Smooth muscle cell of the brain vasculature (primary cell): ENCODE measurements around the gene INVS.

Experiments used
- DNase-seq: peaks from one replicate; pipeline ENCODE4 v3.0.0-alpha.2; 2012; ENCODE audit warnings: low read depth, low spot score

The INVS gene

DNA sequence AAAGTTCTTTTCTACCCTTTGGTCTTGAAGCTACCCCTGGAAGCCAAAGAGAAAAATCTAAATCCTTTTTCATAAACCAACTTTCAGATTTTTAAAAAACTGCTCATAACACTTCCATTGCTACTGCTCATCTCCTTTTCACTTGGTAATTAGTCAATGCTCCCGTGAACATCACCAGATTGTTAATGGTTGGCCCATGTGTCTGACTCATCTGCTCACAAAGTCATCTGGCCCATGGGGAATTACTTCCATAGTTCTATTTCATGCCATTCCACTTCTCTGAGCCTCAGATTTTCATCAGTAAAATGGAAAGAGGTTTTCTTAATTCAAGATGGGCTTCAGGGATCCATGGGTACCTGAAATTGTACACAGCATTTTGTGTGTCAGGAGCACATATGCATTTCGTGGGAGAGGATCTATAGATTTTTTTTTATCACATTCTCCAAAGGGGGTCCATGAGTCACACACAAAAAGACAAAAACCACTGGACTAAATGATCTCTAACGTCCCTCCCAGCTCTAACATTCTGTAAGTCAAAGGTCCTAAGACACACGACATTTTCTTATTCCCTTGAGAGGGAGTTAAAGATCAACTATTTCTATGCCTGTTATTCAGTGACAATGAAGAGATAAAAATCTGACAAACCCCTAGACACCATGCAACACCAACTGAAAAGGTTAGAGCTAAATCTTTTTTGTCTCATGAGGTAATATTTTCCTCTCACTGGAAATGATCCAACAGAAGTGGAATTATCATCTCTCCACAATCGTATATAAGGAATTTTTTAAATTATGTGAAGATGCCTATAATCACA, 178.3 kb downstream of the INVS start:
- no peak for DNase-seq

DNA sequence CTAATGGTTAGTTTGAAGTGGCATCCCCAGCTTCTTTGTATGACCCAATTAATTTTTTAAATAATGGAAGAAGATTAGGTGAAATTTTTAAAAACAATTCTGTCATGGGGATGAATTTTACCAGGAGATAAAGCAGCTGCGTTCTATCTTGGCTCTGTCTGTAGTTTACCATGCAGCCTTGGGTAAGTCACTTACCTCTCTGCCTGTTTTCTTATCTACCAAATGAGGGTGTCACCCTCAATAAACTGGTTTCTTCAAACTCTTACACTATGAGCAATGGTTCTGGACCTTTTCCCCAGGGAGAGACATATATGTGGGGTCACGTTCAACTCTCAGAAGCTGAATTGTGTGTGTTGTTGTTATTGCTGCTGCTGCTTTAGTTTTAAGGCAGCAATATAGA, 182.0 kb downstream of the INVS start:
- no peak for DNase-seq

DNA sequence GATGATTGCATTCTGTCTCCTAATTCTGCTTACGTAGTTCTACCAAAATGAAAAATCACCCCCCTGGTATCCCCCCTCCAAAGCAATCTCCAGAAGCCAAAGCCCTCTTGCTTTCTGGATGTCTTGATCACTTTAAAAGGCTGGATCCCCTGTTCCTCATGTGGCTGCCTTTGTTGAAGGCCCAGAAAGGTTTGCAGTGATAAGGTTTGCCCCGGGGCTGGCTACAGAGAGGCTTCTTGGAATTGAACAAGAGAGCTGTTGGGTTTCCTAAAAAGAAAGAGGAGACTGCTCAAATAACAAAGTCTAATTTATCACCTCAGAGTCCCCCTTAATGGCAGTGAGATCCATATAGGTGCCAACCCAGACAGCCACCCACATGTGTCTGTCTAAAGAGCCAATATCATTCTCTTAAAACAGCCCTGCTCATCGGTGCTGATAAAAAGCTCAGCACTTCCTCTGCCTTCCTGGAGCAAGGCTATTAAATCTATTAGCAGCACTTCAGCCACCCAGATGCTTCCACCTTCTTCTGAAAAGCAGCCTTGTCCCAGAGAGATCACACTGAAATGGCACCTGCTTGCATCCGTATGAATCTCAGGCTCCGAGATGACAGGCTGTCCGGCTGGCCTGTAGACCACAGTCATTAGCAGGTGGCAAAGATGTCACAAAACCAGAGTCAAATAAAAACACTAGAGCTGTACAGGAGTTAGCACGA, 182.8 kb downstream of the INVS start:
- no peak for DNase-seq

DNA sequence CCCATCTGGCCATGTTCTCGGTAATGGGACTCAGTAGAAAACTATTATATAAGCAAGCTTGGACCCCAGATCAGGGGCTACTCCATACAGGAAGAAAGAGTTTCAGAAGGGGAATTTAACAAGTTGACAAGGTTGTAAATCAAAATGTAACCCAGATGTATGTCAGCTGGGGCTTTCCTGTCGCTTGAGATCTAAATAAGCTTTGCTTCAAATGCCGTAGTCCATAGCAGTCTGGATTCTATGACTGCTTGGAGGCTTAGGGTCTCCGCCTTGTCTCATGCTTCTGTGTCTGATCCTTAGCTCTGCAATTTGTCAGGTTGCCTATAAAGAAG, 183.3 kb downstream of the INVS start:
- DNase-seq, result no peak

DNA sequence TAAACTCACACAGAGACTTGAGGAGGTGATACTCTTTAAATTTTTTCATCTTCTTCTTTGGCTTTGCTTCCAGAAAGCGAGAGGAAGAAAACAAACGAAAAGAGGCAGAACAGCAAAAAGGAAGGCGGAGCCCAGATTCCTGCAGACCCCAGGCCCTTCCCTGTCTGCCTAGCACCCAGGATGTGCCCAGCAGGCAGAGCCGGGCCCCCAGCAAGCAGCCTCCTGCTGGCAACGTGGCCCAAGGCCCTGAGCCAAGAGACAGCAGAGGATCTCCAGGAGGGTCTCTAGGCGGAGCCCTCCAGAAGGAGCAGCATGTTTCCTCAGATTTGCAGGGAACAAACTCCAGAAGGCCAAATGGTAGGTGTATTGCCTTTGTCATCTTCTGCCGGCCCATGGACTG, 185.2 kb downstream of the INVS start:
- no peak for DNase-seq

DNA sequence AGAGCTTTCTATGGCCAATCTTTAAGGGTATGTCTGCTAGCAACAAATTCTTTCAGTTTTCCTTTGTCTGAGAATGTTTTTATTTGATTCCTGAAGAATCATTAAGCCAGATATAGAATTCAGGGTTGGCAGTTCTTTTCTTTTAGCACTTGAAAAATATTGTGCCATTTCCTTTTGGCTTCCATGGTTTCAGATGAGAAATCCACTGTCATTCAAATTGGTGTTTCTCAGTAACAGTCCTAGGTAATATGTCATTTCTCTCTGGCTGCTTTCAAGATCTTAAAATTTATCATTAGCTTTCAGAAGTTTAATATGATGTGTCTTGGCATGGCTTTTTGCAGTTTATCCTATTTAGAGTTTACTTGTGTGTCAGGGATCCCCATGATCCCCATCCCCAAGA, 186.0 kb downstream of the INVS start:
- DNase-seq, result no peak

DNA sequence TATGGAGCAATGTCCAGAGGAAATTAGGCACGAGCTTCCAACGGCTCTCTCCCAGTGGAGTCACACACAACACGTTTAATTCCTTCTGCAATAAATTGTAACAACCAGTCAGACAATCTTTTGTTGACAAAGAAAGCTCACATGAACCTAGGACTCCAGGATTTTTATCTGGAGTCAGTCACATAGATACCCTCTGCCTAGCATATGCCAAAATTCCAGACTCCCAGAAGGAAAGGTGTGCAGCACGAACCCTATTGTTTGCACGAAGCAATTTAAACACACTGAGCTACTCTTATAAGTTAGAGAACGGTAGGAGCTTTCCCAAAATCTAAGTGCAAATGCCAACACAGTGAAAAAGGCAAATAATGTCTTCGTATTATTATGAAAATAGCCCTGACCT, 186.6 kb downstream of the INVS start:
- DNase-seq, result no peak

DNA sequence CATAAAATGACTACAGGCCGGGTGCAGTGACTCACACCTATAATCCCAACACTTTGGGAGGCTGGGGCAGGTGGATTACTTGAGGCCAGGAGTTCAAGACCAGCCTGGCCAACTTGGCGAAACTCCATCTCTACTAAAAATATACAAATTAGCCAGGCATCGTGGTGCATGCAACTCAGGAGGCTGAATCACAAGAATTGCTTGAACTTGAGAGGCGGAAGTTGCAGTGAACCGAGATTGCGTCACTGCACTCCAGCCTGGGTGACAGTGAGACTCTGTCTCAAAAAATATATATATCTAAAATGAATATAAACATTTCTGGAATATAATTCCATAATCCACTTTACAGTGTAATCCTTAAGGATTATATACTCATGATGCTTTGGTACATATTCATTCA, 187.2 kb downstream of the INVS start:
- no peak for DNase-seq

DNA sequence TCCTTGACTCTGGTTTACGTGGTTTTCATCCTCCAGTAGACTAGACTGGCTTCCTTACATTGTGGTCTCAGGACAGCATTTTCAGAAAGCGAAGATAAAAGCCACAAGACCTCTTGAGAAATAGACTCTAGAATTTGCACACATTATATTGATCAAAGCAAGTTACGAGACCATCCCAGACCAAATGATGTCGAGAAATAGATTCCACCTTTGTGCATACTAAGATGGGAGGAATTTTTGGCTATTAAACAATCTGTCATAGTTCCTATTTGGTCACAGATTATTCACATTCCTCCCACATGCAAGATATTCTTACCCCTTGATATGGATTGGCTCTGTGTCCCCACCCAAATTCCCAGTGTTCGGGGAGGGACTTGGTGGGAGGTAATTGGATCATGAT, 188.1 kb downstream of the INVS start:
- no peak for DNase-seq

DNA sequence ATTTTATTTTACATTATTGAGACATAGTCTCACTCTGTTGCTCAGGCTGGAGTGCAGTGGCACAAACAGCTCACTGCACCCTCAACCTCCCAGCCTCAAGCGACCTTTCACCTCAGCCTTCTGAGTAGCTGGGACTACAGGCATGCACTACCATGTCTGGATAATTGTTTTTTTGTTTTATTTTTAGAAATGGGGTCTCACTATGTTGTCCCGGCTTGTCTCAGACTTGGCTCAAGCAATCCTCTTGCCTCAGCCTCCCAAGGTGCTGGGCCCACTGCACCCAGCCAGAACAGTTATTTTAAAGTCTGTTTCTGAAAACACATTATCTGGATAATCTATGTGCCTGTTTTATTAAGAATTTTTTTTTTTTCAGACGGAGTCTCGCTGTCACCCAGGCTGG, 191.7 kb downstream of the INVS start:
- DNase-seq, result no peak

DNA sequence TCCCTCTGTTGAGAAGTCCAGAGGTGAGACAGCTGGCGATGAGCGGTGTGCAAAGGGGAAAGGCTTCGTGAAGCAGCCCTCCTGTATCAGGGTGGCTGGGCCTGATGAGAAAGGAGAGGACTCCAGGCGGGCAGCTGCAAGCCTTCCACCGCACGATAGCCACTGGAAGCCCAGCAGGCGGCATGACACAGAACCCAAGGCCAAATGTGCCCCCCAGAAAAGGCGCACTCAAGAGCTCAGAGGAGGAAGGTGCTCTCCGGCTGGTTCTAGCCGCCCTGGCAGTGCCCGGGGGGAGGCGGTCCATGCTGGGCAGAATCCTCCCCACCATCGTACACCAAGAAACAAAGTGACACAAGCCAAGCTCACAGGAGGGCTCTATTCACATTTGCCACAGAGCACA, 193.4 kb downstream of the INVS start:
- DNase-seq, result no peak

DNA sequence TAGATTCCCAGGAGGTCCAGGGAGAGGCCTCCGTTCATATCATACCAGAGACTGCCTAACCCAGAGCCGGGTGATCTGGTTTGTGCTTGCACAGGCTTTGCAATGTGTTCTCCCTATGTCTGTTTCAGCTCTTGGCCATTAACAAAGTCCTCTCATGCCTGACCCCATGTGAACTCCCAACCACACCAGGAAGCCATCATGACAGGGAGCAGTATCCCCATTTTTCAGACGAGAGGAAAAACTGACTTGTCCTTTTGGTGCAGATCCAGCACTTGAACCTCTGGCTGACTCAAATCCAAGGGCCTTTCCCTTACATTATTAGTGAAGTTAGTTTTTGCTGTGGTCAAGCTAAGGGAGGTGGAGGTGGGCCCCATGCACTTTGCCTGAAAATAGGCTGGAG, 195.3 kb downstream of the INVS start:
- no peak for DNase-seq

DNA sequence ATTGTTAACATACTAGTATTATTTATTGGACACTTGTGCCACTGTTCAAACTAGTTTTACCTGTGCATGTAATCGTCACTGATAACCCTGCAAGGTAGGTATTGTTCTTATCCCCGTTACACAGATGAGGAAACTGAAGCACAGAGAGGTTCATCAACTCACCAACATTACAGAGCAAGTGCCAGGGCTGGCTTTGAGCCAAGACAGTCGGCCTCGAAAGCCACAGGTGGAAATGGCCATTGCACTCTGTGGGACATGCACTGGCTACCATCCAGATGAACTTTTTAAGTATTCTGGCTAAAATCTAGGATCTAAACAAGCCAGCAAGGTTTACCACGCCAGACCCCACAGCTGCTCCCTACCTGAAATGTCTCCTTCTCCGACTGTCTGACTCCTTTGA, 195.8 kb downstream of the INVS start:
- no peak for DNase-seq

DNA sequence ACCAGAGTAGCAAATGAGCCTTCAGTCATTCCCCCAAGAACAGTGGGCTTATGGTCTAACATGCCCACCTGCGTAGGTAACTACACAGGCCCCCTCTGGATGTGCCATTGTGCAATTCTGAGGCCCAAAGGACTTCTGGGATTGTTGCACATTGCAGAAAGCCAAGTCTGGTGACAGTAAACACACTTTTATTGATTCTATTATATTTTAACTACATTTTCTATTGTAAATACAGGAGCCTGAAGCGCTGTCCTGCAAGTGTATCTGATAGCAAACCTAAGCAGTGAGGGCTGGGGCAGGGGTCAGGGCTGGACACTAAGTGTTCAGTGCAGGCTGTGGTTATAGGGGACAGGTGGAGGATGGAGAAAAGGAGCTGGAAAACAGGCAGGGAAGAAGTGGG, 196.2 kb downstream of the INVS start:
- DNase-seq, result no peak

DNA sequence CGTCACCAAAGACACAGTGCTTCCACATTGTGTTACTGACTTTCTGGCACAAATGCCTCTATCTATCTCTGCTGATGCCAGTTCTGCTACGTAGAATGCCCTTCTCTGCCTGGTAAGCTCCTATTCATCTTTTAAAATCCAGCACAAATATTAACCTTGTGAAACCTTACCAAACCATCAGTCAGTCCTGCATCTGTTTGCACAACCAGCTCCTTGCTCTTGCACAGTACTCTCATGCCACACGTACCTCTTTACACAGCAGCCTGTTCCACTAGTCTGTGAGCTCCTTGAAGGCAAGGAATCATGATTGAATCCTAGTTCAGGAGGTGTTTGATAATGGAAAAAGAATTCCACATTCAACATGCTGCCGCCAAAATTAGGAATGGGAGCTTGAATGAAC, 197.4 kb downstream of the INVS start:
- no peak for DNase-seq

DNA sequence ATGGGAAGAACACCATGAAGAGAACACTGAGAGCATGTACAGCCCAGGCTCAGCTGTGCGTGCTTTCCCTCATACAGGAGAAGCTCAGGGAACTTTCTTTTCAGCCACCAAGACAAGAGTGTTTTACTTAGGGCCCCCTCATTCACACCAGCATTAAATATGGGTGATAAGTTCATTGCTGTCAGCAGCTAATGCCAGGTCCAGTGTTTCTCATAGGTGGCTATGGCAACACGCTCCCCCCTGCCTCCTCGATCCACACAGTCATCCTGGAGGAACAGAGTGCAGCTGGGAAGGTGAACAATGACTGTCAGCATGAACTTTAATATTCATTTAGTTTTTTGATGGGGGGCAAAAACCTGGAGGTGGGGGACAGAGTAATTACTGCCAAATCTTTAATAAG, 199.3 kb downstream of the INVS start:
- no peak for DNase-seq

DNA sequence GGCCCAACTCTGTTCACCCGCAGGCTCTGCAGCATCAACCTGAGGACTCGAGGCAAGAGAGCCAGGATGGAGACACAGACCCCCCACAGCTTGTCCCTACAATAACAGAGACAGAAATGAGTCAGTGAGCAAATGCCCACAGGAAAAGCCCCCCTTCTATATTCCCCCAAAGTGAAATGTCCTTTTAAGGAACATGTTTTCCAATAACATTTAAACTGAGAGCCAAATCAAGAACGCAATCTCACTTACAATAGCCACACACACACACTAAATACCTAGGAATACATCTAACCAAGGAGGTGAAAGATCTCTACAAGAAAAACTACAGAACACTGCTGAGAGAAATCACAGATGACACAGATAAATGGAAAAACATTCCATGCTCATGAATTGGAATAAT, 204.7 kb downstream of the INVS start:
- no peak for DNase-seq

DNA sequence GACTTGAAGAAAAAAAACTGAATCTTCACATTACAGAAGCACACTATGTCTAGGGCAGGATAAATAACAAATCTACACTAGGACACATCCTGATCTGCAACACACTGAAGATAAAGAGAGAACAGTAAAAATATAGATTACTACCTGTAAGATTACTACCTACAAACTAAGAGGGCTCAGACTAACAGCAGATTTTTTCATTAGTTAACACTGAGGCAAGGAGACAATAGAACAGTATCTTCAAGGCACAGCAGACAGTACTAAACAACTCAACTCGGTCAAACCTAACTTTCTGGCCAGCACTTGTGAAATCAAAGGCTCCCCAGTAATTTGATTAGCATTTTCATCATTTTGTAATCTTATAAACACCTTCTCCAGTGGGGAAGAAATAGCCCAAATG, 207.2 kb downstream of the INVS start:
- DNase-seq, result no peak

DNA sequence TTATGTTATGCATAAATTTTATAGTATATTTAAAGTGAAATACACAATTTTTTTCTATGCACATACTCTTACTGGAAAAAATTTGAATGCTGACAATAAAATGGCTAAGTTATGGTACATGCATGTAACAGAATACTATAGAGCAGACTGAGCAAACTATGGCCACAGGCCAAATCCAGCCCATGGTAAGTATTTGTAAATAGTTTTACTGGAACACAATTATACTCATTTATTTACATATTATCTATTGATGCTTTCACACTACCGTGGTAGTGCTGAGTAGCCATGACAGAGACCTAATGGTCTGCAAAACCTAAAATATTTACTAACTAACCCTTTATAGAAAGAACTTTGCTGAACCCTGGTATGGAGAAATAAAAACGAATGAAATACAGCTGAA, 208.0 kb downstream of the INVS start:
- DNase-seq, result no peak

DNA sequence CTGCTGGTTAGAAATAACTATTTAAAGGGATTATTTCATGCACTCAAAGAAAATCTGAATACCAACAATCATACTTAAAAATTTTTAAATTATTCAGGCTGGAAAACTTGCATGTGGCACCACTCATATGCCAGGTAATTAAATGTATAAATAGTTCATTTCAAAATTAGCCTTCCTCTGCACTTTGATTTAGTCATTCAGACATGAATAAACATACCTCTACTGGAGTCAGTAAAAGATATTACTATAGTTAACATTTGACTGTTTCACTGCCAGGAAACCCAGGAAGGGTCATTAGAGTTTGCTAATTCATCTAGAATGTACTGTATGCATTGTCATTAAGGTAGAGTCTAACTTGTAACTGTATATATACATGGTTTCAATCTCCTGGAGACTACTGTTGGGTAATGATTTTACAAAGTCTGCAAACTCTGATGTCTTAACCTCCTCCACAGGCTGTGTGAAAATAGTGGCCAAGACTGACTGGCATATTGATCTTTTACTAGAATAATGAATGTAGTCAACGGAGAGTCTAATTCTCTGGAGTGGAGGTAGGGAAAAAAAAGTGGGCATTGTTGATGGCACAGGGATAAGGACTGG, 210.0 kb downstream of the INVS start:
- DNase-seq, result no peak

DNA sequence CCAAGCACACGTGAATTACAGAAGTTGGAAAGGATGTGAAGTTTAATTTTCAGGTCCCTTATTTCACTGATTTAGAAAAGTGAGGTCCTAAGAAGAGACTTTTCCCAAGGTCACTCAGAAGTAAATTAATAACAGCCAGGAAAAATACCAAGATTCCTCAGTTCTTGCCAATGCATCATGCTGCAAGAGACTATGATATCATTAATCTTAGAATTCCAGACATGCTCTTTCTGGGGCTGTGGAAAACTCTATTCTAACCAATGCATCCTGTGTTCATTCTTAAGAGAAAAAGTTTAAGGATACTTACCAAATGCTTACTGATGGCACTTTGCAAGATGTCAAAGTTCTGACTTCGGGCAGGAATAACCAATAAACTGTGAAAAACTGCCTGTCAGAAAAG, 210.9 kb downstream of the INVS start:
- no peak for DNase-seq

DNA sequence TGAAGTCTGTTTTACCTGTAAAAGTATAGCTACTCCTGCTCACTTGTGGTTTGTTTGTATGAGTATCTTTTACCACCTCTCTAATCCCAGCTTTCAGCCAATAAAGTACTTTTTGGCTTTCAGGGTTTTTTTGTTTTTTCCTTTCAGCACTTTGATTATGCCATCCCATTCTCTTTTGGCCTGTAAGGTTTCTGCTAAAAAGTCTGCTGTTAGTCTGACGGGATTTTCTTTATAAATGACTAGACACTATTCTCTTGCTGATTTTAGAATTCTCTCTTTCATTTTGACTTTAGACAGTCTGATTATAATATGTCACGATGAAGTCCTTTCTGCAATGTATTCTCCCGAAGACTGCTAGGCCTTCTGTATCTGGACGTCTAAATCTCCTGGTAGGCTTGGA, 216.5 kb downstream of the INVS start:
- DNase-seq, result no peak

DNA sequence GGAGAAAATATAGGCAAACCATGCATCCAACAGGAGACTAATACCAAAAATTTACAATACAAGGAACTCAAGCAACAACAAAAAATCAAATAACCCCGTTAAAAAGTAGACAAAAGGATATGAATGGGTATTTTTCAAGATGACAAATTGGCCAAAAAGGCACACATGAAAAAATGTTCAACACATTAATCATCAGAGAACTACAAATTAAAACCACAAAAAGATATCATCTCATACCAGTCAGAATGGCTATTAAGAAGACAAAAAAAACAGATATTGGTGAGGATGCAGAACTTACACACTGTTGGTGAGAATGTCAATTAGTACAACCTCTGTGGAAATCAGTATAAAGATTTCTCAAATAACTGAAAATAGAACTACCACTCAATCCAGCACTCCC, 218.7 kb downstream of the INVS start:
- DNase-seq, result no peak
